Neuronal stem cell (in vitro differentiated cells): ENCODE data around the gene COASY.
"Not testable (repeated sequence)": the region's sequence is repeated elsewhere in the genome, so short reads cannot be mapped to it uniquely, and the experiment has no call there.

Source experiments
- DNase-seq: peaks from one replicate; pipeline ENCODE4 v3.0.0-alpha.2; 2013; ENCODE audit warnings: low spot score
- H2AFZ ChIP-seq: one replicate; pipeline ENCODE4 v1.6.1; 2013; ENCODE audit warnings: mild to moderate bottlenecking, low read length, inconsistent platforms
- H2AK5ac ChIP-seq: 2 replicates; pipeline ENCODE4 v1.6.1; 2013; ENCODE audit warnings: low read depth, mild to moderate bottlenecking, inconsistent platforms, low read length, moderate library complexity, mixed read lengths
- H2BK120ac ChIP-seq: 2 replicates; pipeline ENCODE4 v1.6.1; 2013; ENCODE audit warnings: low read depth, mild to moderate bottlenecking, inconsistent platforms, low read length, moderate library complexity, mixed read lengths
- H2BK12ac ChIP-seq: one replicate; pipeline ENCODE4 v1.6.1; 2013; ENCODE audit warnings: low read length, inconsistent platforms
- H2BK15ac ChIP-seq: 2 replicates; pipeline ENCODE4 v1.6.1; 2013; ENCODE audit warnings: mild to moderate bottlenecking, low read length, inconsistent platforms, mixed read lengths
- H2BK5ac ChIP-seq: one replicate; pipeline ENCODE4 v1.6.1; 2013; ENCODE audit warnings: inconsistent platforms, mild to moderate bottlenecking, low read length, moderate library complexity
- H3K14ac ChIP-seq: one replicate; pipeline ENCODE4 v1.6.1; 2013; ENCODE audit warnings: low read length, inconsistent platforms
- H3K18ac ChIP-seq: 2 replicates; pipeline ENCODE4 v1.6.1; 2013; ENCODE audit warnings: low read length, inconsistent platforms
- H3K23ac ChIP-seq: 2 replicates; pipeline ENCODE4 v1.6.1; 2013; ENCODE audit warnings: low read depth, mild to moderate bottlenecking, mixed read lengths, low read length, inconsistent platforms; ENCODE audit not compliant: poor library complexity
- H3K27ac ChIP-seq: replicated peaks from 3 replicates; pipeline ENCODE4 v1.5.1; 2013; ENCODE audit warnings: low read length, inconsistent platforms
- H3K27me3 ChIP-seq, 3 experiments: 2 replicates each; pipeline ENCODE4 v1.6.1; 2013; ENCODE audit warnings: low read length in 3 of 3, mild to moderate bottlenecking in 2 of 3, inconsistent platforms in 1 of 3, low read depth in 1 of 3, mixed read lengths in 1 of 3, moderate library complexity in 1 of 3; ENCODE audit not compliant: control insufficient read depth in 3 of 3, insufficient read depth in 3 of 3
- H3K36me3 ChIP-seq, 2 donors: replicated peaks in 1 of 2; 2 replicates each; pipeline ENCODE4 v1.6.1; 2013; ENCODE audit warnings: low read length in 2 of 2; ENCODE audit not compliant: control insufficient read depth in 2 of 2, insufficient read depth in 2 of 2
- H3K4ac ChIP-seq: 2 replicates; pipeline ENCODE4 v1.6.1; 2013; ENCODE audit warnings: inconsistent platforms, mild to moderate bottlenecking, low read length, moderate library complexity
- H3K4me1 ChIP-seq, 2 donors: 1 replicate in 1 of 2; 2 replicates in 1 of 2; pipeline ENCODE4 v1.6.1; 2013; ENCODE audit warnings: low read length in 2 of 2, low read depth in 1 of 2; ENCODE audit not compliant: control insufficient read depth in 2 of 2, insufficient read depth in 1 of 2
- H3K4me2 ChIP-seq: one replicate; pipeline ENCODE4 v1.6.1; 2013; ENCODE audit warnings: mild to moderate bottlenecking, low read length, inconsistent platforms; ENCODE audit not compliant: insufficient read depth, poor library complexity, severe bottlenecking
- H3K4me3 ChIP-seq, 2 donors: 2 replicates each; pipeline ENCODE4 v1.5.1; 2013; ENCODE audit warnings: low read length in 2 of 2, mild to moderate bottlenecking in 2 of 2, inconsistent platforms in 1 of 2, moderate library complexity in 1 of 2
- H3K79me1 ChIP-seq: one replicate; pipeline ENCODE4 v1.6.1; 2013; ENCODE audit warnings: low read depth, mild to moderate bottlenecking, inconsistent platforms, low read length, moderate library complexity
- H3K9ac ChIP-seq: one replicate; pipeline ENCODE4 v1.6.1; 2013; ENCODE audit warnings: mild to moderate bottlenecking, low read depth, low read length, inconsistent platforms; ENCODE audit not compliant: poor library complexity
- H3K9me3 ChIP-seq, 2 donors: replicated peaks in 1 of 2; 2 replicates each; pipeline versions ENCODE3 to v1.6.1; 2013; ENCODE audit warnings: low read length in 2 of 2, mild to moderate bottlenecking in 2 of 2, inconsistent platforms in 1 of 2, low read depth in 1 of 2, mixed read lengths in 1 of 2, moderate library complexity in 1 of 2; ENCODE audit not compliant: control insufficient read depth in 2 of 2, insufficient read depth in 1 of 2
- H4K8ac ChIP-seq: one replicate; pipeline ENCODE4 v1.6.1; 2013; ENCODE audit warnings: low read depth, mild to moderate bottlenecking, inconsistent platforms, low read length, moderate library complexity
- H4K91ac ChIP-seq: one replicate; pipeline ENCODE4 v1.6.1; 2013; ENCODE audit warnings: low read length, low read depth, mild to moderate bottlenecking, inconsistent platforms; ENCODE audit not compliant: poor library complexity
- WGBS, 2 donors: extraction: QIAGEN DNeasy Blood & Tissue Kit; methylation state at CpG; one replicate each; pipeline ENCODE4 v1.1.7; 2013; ENCODE audit warnings: missing lambda C conversion rate in 2 of 2, mixed read lengths in 1 of 2; ENCODE audit not compliant: insufficient read length in 2 of 2, insufficient replicate concordance in 1 of 2; ENCODE audit errors: extremely low coverage in 2 of 2; 5-methylcytosine and 5-hydroxymethylcytosine counted together

Gene COASY

GRCh38 chr17:42543190-42544079, 18.5 kb upstream of the COASY start:
- Histone ChIP-seq H3K23ac (peak overlapping the region; percentile 85), H4K8ac (peak overlapping the region; percentile 3), H3K18ac (no peak overlapping the region), H4K91ac (no peak overlapping the region), H3K4me3 (no peak overlapping the region), H3K36me3 (peaks cover 17 to 45% of the 10 kb centered on the region in 2 donors), H3K27me3 (no peaks in the 10 kb centered on the region), H3K9ac (peak overlapping the region; percentile 30), H2AK5ac (no peak overlapping the region), H2BK120ac (peak overlapping the region; percentile 18), H3K9me3 (no peaks in the 10 kb centered on the region), H2BK5ac (no peak overlapping the region), H3K4me1 (peaks cover 0 to 2% of the 10 kb centered on the region in 2 donors), H3K27ac (no peak overlapping the region), H2BK12ac (peak overlapping the region; percentile 58), H3K4me2 (no peak overlapping the region), H3K14ac (no peak overlapping the region), H3K79me1 (no peaks in the 10 kb centered on the region), H2BK15ac (no peak overlapping the region), H2AFZ (no peak overlapping the region), H3K4ac (no peak overlapping the region)
- WGBS, 2 donors = no CpG with 5 or more reads among the region's 39 CpGs
- no peak for DNase-seq

GRCh38 chr17:42544874-42545283, 17.1 kb upstream of the COASY start:
- H4K8ac ChIP-seq = no peak overlapping the region
- no peak overlapping the region for H2BK120ac ChIP-seq
- no peak overlapping the region for H3K14ac ChIP-seq
- H3K18ac ChIP-seq = no peak overlapping the region
- WGBS, 2 donors = no CpG with 5 or more reads among the region's 8 CpGs
- H3K4me3 ChIP-seq = no peak overlapping the region
- no peak overlapping the region for H3K4ac ChIP-seq
- no peak overlapping the region for H2BK15ac ChIP-seq
- no peak overlapping the region for H3K23ac ChIP-seq
- H3K9me3 ChIP-seq = no peaks in the 10 kb centered on the region
- no peak overlapping the region for H2BK5ac ChIP-seq
- H2BK12ac ChIP-seq = no peak overlapping the region
- no peak overlapping the region for H2AK5ac ChIP-seq
- H2AFZ ChIP-seq = no peak overlapping the region
- no peak overlapping the region for H4K91ac ChIP-seq
- H3K79me1 ChIP-seq = no peaks in the 10 kb centered on the region
- H3K36me3 ChIP-seq = peaks cover 15 to 40% of the 10 kb centered on the region in 2 donors
- DNase-seq = no peak
- H3K9ac ChIP-seq = no peak overlapping the region
- no peak overlapping the region for H3K4me2 ChIP-seq
- H3K27ac ChIP-seq = no peak overlapping the region
- peaks cover 0 to 5% of the 10 kb centered on the region in 2 donors for H3K4me1 ChIP-seq
- no peaks in the 10 kb centered on the region for H3K27me3 ChIP-seq

DNA sequence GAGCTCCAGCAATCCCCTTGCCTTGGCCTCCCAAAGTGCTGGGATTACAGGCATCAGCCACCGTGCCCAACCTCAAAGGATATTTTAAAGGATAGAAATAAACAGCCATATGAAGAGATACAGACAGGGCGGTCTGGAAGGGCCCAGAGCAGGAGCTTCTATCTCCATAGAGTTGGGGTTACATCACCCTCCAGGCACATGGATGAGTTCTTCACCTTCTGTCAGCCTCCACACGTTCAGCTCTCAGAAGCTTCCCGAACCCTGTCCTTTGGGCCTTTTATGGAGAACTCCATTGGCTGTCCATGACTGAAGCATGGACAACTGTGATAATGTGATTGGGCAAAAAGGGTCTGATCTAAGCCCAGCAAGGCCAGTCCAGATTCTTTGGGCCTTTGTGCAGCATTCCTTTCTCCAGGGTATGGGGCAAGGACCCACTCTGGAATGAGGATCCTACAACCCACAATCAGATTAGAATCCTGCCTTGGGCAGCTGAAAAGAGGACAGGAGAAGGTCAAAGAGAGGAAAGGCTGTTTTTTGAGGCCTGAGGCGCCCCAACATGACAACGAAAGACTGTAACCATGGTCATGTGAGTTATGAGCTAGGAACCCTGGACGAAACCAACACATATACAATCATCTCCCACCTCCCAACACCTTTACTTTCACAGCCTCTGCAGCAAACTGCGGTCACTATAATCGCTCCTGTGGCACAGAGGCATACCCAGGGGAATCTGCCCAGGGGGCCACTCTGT, 16.0 kb upstream of the COASY start:
- H3K4me1 ChIP-seq, H3K18ac ChIP-seq, H2BK5ac ChIP-seq, H3K9ac ChIP-seq, H3K23ac ChIP-seq, H2BK12ac ChIP-seq, H3K9me3 ChIP-seq, H2BK120ac ChIP-seq, H3K4me3 ChIP-seq, H3K27ac ChIP-seq, H4K8ac ChIP-seq, H3K14ac ChIP-seq, H4K91ac ChIP-seq, H3K4me2 ChIP-seq, H3K4ac ChIP-seq, H3K79me1 ChIP-seq, H3K27me3 ChIP-seq, DNase-seq, H2BK15ac ChIP-seq, H2AK5ac ChIP-seq, H2AFZ ChIP-seq: not testable (repeated sequence)
- no CpG with 5 or more reads among the region's 9 CpGs for WGBS, 2 donors
- H3K36me3 ChIP-seq = peaks cover 15 to 37% of the 10 kb centered on the region in 2 donors

- H4K91ac ChIP-seq = no peak overlapping the region
- H3K18ac ChIP-seq = no peak overlapping the region
- H4K8ac ChIP-seq = no peak overlapping the region
- no peaks in the 10 kb centered on the region for H3K9me3 ChIP-seq
- peaks cover 12 to 28% of the 10 kb centered on the region in 2 donors for H3K36me3 ChIP-seq
- H3K9ac ChIP-seq = no peak overlapping the region
- H2BK120ac ChIP-seq = no peak overlapping the region
- H2AK5ac ChIP-seq = peak overlapping the region; percentile 46
- DNase-seq = no peak
- H2BK15ac ChIP-seq = no peak overlapping the region
- no peak overlapping the region for H3K27ac ChIP-seq
- no peaks in the 10 kb centered on the region for H3K27me3 ChIP-seq
- no peak overlapping the region for H3K4me3 ChIP-seq
- no peak overlapping the region for H2AFZ ChIP-seq
- H3K79me1 ChIP-seq = peaks cover 1% of the 10 kb centered on the region
- WGBS, 2 donors = no CpG with 5 or more reads among the region's 23 CpGs
- H2BK5ac ChIP-seq = no peak overlapping the region
- no peak overlapping the region for H3K14ac ChIP-seq
- H3K23ac ChIP-seq = peak overlapping the region; percentile 98
- no peak overlapping the region for H2BK12ac ChIP-seq
- H3K4ac ChIP-seq = no peak overlapping the region
- peaks cover 0 to 5% of the 10 kb centered on the region in 2 donors for H3K4me1 ChIP-seq
- H3K4me2 ChIP-seq = no peak overlapping the region
Observed at GRCh38 chr17:42547001-42547461, 14.9 kb upstream of the COASY start.
